Gastrocnemius medialis (tissue), 4 donors: ENCODE results near the gene PCBP1. TPM values are rescaled to one million over a fixed set of nuclear protein-coding genes. Genes with fewer than 3 reads are reported as not detected.

Experiments used
- ATAC-seq, 2 donors: fragments of 150-250 bp; one replicate each; pipeline ENCODE4 v1.9.1; 2016
- DNase-seq, 2 donors: peaks; one replicate each; pipeline ENCODE4 v3.0.0-alpha.2; 2019
- H3K27ac ChIP-seq, 4 donors: fragments of 200-600 bp; sonication (generic); 1 replicate in 1 of 4; 2 replicates in 3 of 4; pipeline ENCODE4 v1.5.1; 2016 to 2018; ENCODE audit warnings: mild to moderate bottlenecking in 2 of 4, moderate library complexity in 1 of 4
- H3K27me3 ChIP-seq, 3 donors: fragments of 200-600 bp; sonication (generic) in 2 of 3; 1 replicate in 1 of 3; 2 replicates in 2 of 3; pipeline versions ENCODE4 v1.5.1 to v1.6.0; 2016 to 2019; ENCODE audit warnings: mild to moderate bottlenecking in 1 of 3, moderate library complexity in 1 of 3
- H3K36me3 ChIP-seq, 2 donors: fragments of 200-600 bp; sonication (generic) in 1 of 2; one replicate each; pipeline ENCODE4 v1.5.1; 2017 to 2018
- H3K4me1 ChIP-seq, 2 donors: fragments of 200-600 bp; sonication (generic) in 1 of 2; one replicate each; pipeline ENCODE4 v1.5.1; 2016 to 2017; ENCODE audit warnings: mild to moderate bottlenecking in 2 of 2
- H3K4me3 ChIP-seq, 4 donors: fragments of 200-600 bp; sonication (generic) in 3 of 4; 1 replicate in 1 of 4; 2 replicates in 3 of 4; pipeline ENCODE4 v1.5.1; 2016 to 2019; ENCODE audit warnings: mild to moderate bottlenecking in 2 of 4
- H3K9me3 ChIP-seq, 3 donors: fragments of 200-600 bp; sonication (generic) in 2 of 3; 1 replicate in 1 of 3; 2 replicates in 2 of 3; pipeline ENCODE4 v1.5.1; 2016 to 2019
- POLR2A ChIP-seq, 2 donors: fragments of 450-650 bp; IDR thresholded peaks; one replicate each; pipeline ENCODE4 v1.6.1; 2017; ENCODE audit warnings: antibody characterized with exemption in 2 of 2, mild to moderate bottlenecking in 2 of 2, moderate library complexity in 2 of 2
- in situ Hi-C, 4 donors: fragments of 200-750 bp; cut with MboI; loops; one replicate each; pipeline versions ENCODE4 v1.15.0 to v1.8.0; 2017; ENCODE audit warnings: low sequenced_read_pairs in 4 of 4
- intact Hi-C: fragments of 100-400 bp; cut with DNase I; formaldehyde crosslinking; loops from one replicate; pipeline ENCODE4 v1.15.1; 2023; ENCODE audit warnings: low total_unique reads
- total RNA-seq, 4 donors: library from RNA; depleted of rRNA; stranded (reverse); fragments of >200 nt; gene quantifications; one replicate each; pipeline versions ENCODE4 v1.1.0 to v1.2.3, GENCODE V29; 2016
- TF ChIP-seq, protein P1 (sequence below), 5 experiments: fragments of 450-650 bp in 3 of 5; fragments of 200-600 bp in 2 of 5; sonication (generic) in 2 of 5; IDR thresholded peaks in 4 of 5; conservative IDR thresholded peaks in 1 of 5; 1 replicate in 4 of 5; 2 replicates in 1 of 5; pipeline ENCODE4 v1.5.1; 2016 to 2019; ENCODE audit warnings: antibody characterized with exemption in 5 of 5, mild to moderate bottlenecking in 3 of 5, moderate library complexity in 3 of 5

The PCBP1 gene
- 100 to 1,000 TPM; 178 to 296 (median 262) TPM for total RNA-seq

DNA sequence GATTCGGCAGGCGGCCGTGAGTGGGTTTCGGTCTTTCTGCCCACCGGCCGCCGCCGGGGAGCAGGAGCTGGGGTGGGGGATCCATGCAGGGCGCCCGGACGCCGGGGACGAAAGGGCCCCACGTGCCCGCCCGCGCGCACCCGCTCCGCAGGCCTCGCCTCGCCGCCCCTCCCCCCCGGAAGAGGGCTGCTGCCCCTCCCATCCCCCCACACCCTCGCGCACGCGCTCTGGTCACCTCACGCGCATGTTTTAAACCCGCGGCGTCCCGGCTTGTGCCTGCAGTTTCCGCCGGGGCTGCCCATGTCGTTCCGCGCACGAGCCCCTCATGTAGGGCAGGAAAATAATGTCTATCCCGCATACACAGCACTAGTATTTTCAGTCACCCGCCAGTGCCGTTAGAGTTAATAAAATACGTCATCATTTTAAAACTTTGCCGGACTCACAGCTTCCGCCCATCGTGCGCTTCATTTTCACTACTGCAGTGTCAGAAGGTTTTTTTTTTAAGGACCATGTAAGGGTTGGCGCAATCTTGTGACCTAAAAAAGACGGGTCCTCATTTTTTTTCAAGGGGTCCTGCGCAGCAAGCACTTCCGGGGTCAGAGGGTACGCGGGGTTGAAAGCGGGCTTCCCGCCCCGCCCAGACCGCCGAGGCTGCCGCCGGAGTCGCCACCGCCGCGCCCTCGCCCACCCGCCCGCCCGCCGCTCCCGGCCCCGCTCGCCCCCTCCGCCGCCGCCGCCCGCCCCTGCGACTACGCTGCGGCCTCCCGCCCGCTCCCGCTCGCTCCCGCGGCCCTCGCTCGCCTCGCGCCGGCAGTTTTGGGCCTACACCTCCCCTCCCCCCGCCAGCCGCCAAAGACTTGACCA is at the start of gene PCBP1:
Gene PCBP1 (plus strand): TSS at position 640 of the 864 bp plus-strand sequence. CDS start 267 bp downstream, outside the sequence.
- in situ Hi-C loops (no loop called here), intact Hi-C loops (loop anchor here (1.0 to 5.0 kb wide), 6 partner anchors 37 to 205 kb away; partner anchors contain the start of genes C2orf42, SNRPG and TIA1)
- H3K36me3 ChIP-seq = peaks cover 0 to 25% of the 10 kb centered on the region in 2 donors
- DNase-seq = peak; percentile 92 to 94
- H3K4me3 ChIP-seq = peak within 1 kb of the TSS; percentile 91 to 95 (median 92)
- peaks cover 30 to 34% of the 10 kb centered on the region in 2 donors for H3K4me1 ChIP-seq
- no peaks in the 10 kb centered on the region for H3K27me3 ChIP-seq
- no peaks in the 10 kb centered on the region for H3K9me3 ChIP-seq
- ATAC-seq = peak; percentile 71 to 75
- peak within 1 kb of the TSS; percentile 98 to 100 (median 98) for H3K27ac ChIP-seq
- TF ChIP-seq POLR2A (IDR thresholded peaks at IDR 0.05) = peak; percentile 90 to 93
- TF ChIP-seq, protein P1, sequence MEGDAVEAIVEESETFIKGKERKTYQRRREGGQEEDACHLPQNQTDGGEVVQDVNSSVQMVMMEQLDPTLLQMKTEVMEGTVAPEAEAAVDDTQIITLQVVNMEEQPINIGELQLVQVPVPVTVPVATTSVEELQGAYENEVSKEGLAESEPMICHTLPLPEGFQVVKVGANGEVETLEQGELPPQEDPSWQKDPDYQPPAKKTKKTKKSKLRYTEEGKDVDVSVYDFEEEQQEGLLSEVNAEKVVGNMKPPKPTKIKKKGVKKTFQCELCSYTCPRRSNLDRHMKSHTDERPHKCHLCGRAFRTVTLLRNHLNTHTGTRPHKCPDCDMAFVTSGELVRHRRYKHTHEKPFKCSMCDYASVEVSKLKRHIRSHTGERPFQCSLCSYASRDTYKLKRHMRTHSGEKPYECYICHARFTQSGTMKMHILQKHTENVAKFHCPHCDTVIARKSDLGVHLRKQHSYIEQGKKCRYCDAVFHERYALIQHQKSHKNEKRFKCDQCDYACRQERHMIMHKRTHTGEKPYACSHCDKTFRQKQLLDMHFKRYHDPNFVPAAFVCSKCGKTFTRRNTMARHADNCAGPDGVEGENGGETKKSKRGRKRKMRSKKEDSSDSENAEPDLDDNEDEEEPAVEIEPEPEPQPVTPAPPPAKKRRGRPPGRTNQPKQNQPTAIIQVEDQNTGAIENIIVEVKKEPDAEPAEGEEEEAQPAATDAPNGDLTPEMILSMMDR (IDR thresholded peaks at IDR 0.05 in 4 of 5, conservative IDR thresholded peaks at IDR 0.05 in 1 of 5) = no peak

DNA sequence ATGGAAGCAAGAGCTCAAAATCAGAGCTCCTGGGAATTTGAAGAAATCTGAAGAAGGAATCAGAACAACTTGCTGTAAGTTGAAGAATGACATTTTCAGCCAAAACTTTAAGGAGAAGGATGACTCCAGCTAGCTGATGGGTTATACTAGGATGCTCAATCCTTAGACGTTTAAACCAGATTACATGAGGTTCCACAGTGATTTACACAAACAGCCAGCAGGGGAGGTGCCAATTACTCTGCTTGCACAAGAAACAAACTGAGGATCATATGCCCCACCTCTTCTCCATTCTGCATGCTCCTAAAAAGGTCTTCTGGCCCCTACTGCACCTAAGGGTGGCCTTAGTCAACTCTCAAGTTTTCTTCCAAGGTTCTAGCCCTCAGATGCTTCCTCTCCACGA is 47.9 kb upstream of the PCBP1 start:
- Histone ChIP-seq H3K9me3 (no peaks in the 10 kb centered on the region), H3K27me3 (no peaks in the 10 kb centered on the region), H3K36me3 (no peaks in the 10 kb centered on the region), H3K27ac (no peak overlapping the region), H3K4me1 (peaks cover 15 to 18% of the 10 kb centered on the region in 2 donors), H3K4me3 (no peak overlapping the region)
- no peak for DNase-seq
- in situ Hi-C loops = no loop called here
- ATAC-seq = no peak
- no peak for TF ChIP-seq POLR2A (IDR thresholded peaks at IDR 0.05)
- TF ChIP-seq, protein P1 (IDR thresholded peaks at IDR 0.05 in 4 of 5, conservative IDR thresholded peaks at IDR 0.05 in 1 of 5) = no peak
- intact Hi-C loops = no loop called here

DNA sequence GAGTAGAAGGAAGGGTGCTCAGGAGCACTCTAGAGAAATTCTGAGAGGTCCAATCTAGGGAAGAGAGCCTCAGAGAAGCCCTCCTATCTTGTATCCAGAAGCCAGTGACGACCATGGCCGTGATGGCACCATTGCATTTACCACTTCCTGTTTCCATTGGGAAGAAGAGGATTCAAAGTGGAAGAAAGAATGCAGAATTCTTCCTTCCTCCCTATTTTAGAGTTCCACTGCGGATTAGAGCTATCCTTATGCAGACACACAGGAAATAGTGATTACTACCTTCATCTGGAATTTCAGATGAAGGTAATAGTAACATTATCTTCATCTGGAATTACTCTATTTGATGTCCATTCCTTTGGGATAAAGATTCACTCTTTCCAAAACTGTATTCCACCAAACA is 45.6 kb upstream of the PCBP1 start:
- no peak overlapping the region for H3K27ac ChIP-seq
- DNase-seq (no peak), ATAC-seq (no peak)
- in situ Hi-C loops (no loop called here), intact Hi-C loops (no loop called here)
- H3K27me3 ChIP-seq = no peaks in the 10 kb centered on the region
- H3K4me1 ChIP-seq = peaks cover 20 to 22% of the 10 kb centered on the region in 2 donors
- no peaks in the 10 kb centered on the region for H3K9me3 ChIP-seq
- H3K36me3 ChIP-seq = no peaks in the 10 kb centered on the region
- TF ChIP-seq POLR2A (IDR thresholded peaks at IDR 0.05) = no peak
- TF ChIP-seq, protein P1 (IDR thresholded peaks at IDR 0.05 in 4 of 5, conservative IDR thresholded peaks at IDR 0.05 in 1 of 5) = no peak
- H3K4me3 ChIP-seq = no peak overlapping the region

DNA sequence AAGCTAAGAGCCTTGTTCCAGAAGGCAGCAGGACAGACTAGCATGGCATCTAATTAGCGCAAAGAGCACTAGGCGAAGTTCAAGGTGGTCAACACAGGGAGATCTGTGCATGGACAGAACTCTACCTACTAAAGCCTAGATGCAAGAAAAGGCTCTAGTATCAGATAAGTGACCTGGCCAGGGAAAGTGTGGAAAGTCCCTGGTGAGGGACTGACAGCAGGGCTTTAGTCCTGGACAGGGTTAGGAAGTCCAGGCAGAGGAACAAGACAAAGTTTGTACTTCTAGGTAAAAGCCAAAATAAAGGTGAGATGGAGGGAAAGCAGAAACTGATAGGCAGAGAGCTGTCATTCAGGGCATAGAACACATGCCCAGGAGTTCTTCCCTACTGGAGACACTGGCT is 45.0 kb upstream of the PCBP1 start:
- no peaks in the 10 kb centered on the region for H3K36me3 ChIP-seq
- no peak overlapping the region for H3K4me3 ChIP-seq
- intact Hi-C loops (no loop called here), in situ Hi-C loops (no loop called here)
- H3K9me3 ChIP-seq = no peaks in the 10 kb centered on the region
- H3K27me3 ChIP-seq = no peaks in the 10 kb centered on the region
- ATAC-seq = no peak
- peaks cover 26 to 28% of the 10 kb centered on the region in 2 donors for H3K4me1 ChIP-seq
- TF ChIP-seq POLR2A (IDR thresholded peaks at IDR 0.05) = no peak
- TF ChIP-seq, protein P1 (IDR thresholded peaks at IDR 0.05 in 4 of 5, conservative IDR thresholded peaks at IDR 0.05 in 1 of 5) = no peak
- DNase-seq = no peak
- H3K27ac ChIP-seq = no peak overlapping the region
